ENCODE data around the gene KASH5. TPM values are rescaled to one million over a fixed set of nuclear protein-coding genes. Genes with fewer than 3 reads are reported as not detected.

Gene KASH5
- total RNA-seq, 1 experiment from 2014 or later = 0.37 TPM

DNA sequence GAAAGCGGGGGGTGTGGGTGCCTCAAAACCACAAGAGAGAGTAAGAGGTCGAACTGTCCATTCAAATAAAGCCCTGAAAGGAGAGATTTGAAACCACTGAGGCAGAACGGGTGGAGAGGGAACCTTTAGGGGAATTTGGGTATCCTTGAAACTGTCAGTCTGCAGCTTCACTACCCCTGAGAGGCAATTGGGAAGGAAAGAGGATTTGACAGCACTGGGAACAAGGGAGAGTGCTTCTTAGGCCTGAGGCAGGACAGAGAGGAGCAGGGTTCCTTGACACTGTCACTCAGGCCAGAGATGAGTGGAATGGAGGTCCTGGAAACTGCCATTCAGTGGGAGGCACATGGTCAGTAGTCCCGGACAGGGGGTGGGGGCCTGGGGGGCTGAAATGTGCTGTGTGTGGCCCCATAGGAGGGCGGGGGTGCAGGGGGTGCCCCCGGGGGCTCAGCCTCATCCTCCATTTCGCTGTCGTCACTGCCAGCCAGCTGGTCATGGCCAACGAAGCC is 42.2 kb downstream of the KASH5 start:
- Histone ChIP-seq H3K9me3 (ENCODE audit: low read depth, low read length, poor library complexity, severe bottlenecking) (no peaks in the 10 kb centered on the region), H3K36me3 (ENCODE audit: insufficient read depth, low read length, poor library complexity, severe bottlenecking) (no peaks in the 10 kb centered on the region), H3K4me1 (ENCODE audit: insufficient read depth, low read length, poor library complexity, severe bottlenecking) (peaks cover 10% of the 10 kb centered on the region), H3K27ac (ENCODE audit: low read depth, low read length, poor library complexity, severe bottlenecking) (no peak overlapping the region), H3K4me3 (ENCODE audit: low read depth, low read length, poor library complexity, severe bottlenecking) (no peak overlapping the region), H3K27me3 (replicated peaks; ENCODE audit: insufficient read depth, low read depth, low read length, poor library complexity) (peaks cover 35% of the 10 kb centered on the region)
- ChIA-PET CTCF (interaction anchor here (0.7 kb wide), 1 partner anchor 39 kb away, joined by 3 read pairs; no protein-coding TSS in a partner anchor), POLR2A (ENCODE audit: low non-redundant PET) (no interaction called here)
- no peak for TF ChIP-seq EZH2 (IDR thresholded peaks at IDR 0.05; ENCODE audit: borderline replicate concordance, low read depth, low read length, poor library complexity, severe bottlenecking)
- TF ChIP-seq CTCF (conservative IDR thresholded peaks at IDR 0.05; ENCODE audit: low read depth, low read length) = no peak
- no peak for DNase-seq (ENCODE audit: low spot score)
- BruUV-seq (replicated peaks) = no TSS peak
- intact Hi-C loops (cut with micrococcal nuclease; ENCODE audit: unreplicated experiment) = no loop called here

- CTCF ChIA-PET = interaction anchor here (0.5 to 1.0 kb wide), 2 partner anchors 10 to 14 kb away, joined by 3 to 18 read pairs; partner anchors contain the start of gene SLC17A7
- Histone ChIP-seq H3K4me1 (ENCODE audit: insufficient read depth, low read length, poor library complexity, severe bottlenecking) (peaks cover 9% of the 10 kb centered on the region), H3K4me3 (ENCODE audit: low read depth, low read length, poor library complexity, severe bottlenecking) (no peak overlapping the region), H3K27ac (ENCODE audit: low read depth, low read length, poor library complexity, severe bottlenecking) (no peak overlapping the region), H3K36me3 (ENCODE audit: insufficient read depth, low read length, poor library complexity, severe bottlenecking) (no peaks in the 10 kb centered on the region), H3K9me3 (ENCODE audit: low read depth, low read length, poor library complexity, severe bottlenecking) (no peaks in the 10 kb centered on the region), H3K27me3 (replicated peaks; ENCODE audit: insufficient read depth, low read depth, low read length, poor library complexity) (peaks cover 29% of the 10 kb centered on the region)
- no peak for DNase-seq (ENCODE audit: low spot score)
- intact Hi-C loops (cut with micrococcal nuclease; ENCODE audit: unreplicated experiment) = no loop called here
- POLR2A ChIA-PET (ENCODE audit: low non-redundant PET) = no interaction called here
- no TSS peak for BruUV-seq (replicated peaks)
- TF ChIP-seq EZH2 (IDR thresholded peaks at IDR 0.05; ENCODE audit: borderline replicate concordance, low read depth, low read length, poor library complexity, severe bottlenecking) (no peak), CTCF (conservative IDR thresholded peaks at IDR 0.05; ENCODE audit: low read depth, low read length) (peak; percentile 64)
Measured at GRCh38 chr19:49430678-49431329, 42.8 kb downstream of the KASH5 start.

DNA sequence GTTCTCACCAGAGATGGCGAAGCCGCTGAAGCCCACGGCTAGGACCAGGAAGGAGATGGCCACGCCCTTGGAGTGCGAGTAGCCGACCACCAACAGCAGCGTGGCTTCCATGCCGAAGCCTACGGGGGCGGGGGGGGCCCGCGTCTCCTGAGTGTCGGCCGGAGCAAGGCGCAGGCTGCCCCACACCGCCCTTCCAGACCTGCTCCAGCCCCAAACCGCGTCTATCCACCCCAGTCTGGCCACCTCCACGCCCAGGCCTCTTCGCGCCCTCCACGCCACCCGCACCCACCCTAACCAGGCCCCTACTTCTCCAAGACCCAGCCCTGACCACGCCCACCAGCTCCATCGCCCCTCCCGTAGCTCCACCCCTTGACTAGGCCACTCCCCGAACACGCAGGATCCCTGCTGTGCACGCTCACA is 43.3 kb downstream of the KASH5 start:
- ChIA-PET CTCF (interaction anchor here (0.5 to 1.0 kb wide), 3 partner anchors 10 to 675 kb away, joined by 3 to 18 read pairs (median 4); partner anchors contain the start of gene SLC17A7), POLR2A (ENCODE audit: low non-redundant PET) (no interaction called here)
- Histone ChIP-seq H3K27ac (ENCODE audit: low read depth, low read length, poor library complexity, severe bottlenecking) (no peak overlapping the region), H3K36me3 (ENCODE audit: insufficient read depth, low read length, poor library complexity, severe bottlenecking) (no peaks in the 10 kb centered on the region), H3K27me3 (replicated peaks; ENCODE audit: insufficient read depth, low read depth, low read length, poor library complexity) (peaks cover 24% of the 10 kb centered on the region), H3K4me1 (ENCODE audit: insufficient read depth, low read length, poor library complexity, severe bottlenecking) (peaks cover 4% of the 10 kb centered on the region), H3K9me3 (ENCODE audit: low read depth, low read length, poor library complexity, severe bottlenecking) (no peaks in the 10 kb centered on the region), H3K4me3 (ENCODE audit: low read depth, low read length, poor library complexity, severe bottlenecking) (no peak overlapping the region)
- TF ChIP-seq CTCF (conservative IDR thresholded peaks at IDR 0.05; ENCODE audit: low read depth, low read length) (no peak), EZH2 (IDR thresholded peaks at IDR 0.05; ENCODE audit: borderline replicate concordance, low read depth, low read length, poor library complexity, severe bottlenecking) (no peak)
- no peak for DNase-seq (ENCODE audit: low spot score)
- BruUV-seq (replicated peaks) = no TSS peak
- intact Hi-C loops (cut with micrococcal nuclease; ENCODE audit: unreplicated experiment) = no loop called here

Measured in A673 (cell line).